Dendritic cell treated with granulocyte-macrophage colony-stimulating factor and Interleukin-4, amounts not matched to agents 40 ng/mL and 50 ng/mL, for 4 days (primary cell): ENCODE data around the gene PGAP3.

Experiments
- H3K27ac Mint-ChIP-seq: one replicate; pipeline ENCODE4 v1.8.0; 2022; ENCODE audit warnings: mild to moderate bottlenecking, mixed read lengths
- H3K27me3 Mint-ChIP-seq: one replicate; pipeline ENCODE4 v1.8.0; 2022; ENCODE audit warnings: mild to moderate bottlenecking, mixed read lengths
- H3K36me3 Mint-ChIP-seq: one replicate; pipeline ENCODE4 v1.8.0; 2022; ENCODE audit warnings: low read depth, mixed read lengths
- H3K4me1 Mint-ChIP-seq: one replicate; pipeline ENCODE4 v1.8.0; 2022; ENCODE audit warnings: low read depth, mixed read lengths
- H3K4me3 Mint-ChIP-seq: one replicate; pipeline ENCODE4 v1.8.0; 2022; ENCODE audit warnings: mild to moderate bottlenecking, moderate library complexity, mixed read lengths
- H3K9me3 Mint-ChIP-seq: one replicate; pipeline ENCODE4 v1.8.0; 2022; ENCODE audit warnings: mixed read lengths
- intact Hi-C: fragments of 100-400 bp; cut with micrococcal nuclease; formaldehyde crosslinking; loops from one replicate; pipeline ENCODE4 v1.15.0; 2022

Gene PGAP3

GRCh38 chr17:39655105-39655504, 32.8 kb downstream of the PGAP3 start:
- Mint-ChIP-seq H3K4me1 (peaks cover 79% of the 10 kb centered on the region), H3K27ac (no peak overlapping the region), H3K9me3 (no peaks in the 10 kb centered on the region), H3K27me3 (no peaks in the 10 kb centered on the region), H3K36me3 (peaks cover 93% of the 10 kb centered on the region), H3K4me3 (no peak overlapping the region)
- intact Hi-C loops: no loop called here

DNA sequence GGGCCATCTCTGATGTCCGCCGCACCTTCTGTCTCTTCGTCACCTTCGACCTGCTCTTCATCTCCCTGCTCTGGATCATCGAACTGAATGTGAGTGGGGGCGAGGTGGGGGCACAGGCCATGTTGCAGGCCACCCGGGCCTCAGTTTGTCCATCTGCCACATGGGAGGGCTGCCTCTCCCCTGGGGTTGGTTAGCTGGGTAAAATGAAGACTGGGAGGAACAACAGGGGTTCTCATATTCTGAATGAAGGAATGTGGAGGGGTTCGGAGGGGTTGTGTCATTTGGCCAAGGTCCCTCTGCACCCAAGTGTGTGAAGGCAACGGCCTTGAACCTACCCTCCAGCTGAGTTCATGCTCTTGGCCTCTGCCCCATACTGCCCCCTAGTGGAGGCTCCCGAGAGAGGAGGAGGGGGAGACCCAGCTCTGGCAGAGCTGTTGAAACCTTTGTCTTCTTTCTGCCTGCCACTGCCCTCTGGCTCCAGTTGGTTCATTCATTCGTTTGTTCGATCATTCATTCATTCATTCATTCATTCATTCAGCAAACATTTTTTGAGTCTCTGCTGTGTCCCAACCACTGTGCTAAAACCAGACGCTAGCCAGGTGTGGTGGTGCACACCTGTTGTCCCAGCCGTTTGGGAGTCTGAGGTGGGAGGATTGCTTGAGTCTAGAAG, 34.1 kb downstream of the PGAP3 start:
- Mint-ChIP-seq H3K9me3 (no peaks in the 10 kb centered on the region), H3K27ac (no peak overlapping the region), H3K36me3 (peaks cover 90% of the 10 kb centered on the region), H3K27me3 (no peaks in the 10 kb centered on the region), H3K4me3 (no peak overlapping the region), H3K4me1 (peaks cover 76% of the 10 kb centered on the region)
- intact Hi-C loops: no loop called here

GRCh38 chr17:39653316-39653661, 34.6 kb downstream of the PGAP3 start:
- Mint-ChIP-seq H3K27me3 (no peaks in the 10 kb centered on the region), H3K4me3 (no peak overlapping the region), H3K4me1 (peaks cover 76% of the 10 kb centered on the region), H3K27ac (peak overlapping the region; percentile 63), H3K9me3 (no peaks in the 10 kb centered on the region), H3K36me3 (peaks cover 85% of the 10 kb centered on the region)
- intact Hi-C loops: no loop called here

DNA sequence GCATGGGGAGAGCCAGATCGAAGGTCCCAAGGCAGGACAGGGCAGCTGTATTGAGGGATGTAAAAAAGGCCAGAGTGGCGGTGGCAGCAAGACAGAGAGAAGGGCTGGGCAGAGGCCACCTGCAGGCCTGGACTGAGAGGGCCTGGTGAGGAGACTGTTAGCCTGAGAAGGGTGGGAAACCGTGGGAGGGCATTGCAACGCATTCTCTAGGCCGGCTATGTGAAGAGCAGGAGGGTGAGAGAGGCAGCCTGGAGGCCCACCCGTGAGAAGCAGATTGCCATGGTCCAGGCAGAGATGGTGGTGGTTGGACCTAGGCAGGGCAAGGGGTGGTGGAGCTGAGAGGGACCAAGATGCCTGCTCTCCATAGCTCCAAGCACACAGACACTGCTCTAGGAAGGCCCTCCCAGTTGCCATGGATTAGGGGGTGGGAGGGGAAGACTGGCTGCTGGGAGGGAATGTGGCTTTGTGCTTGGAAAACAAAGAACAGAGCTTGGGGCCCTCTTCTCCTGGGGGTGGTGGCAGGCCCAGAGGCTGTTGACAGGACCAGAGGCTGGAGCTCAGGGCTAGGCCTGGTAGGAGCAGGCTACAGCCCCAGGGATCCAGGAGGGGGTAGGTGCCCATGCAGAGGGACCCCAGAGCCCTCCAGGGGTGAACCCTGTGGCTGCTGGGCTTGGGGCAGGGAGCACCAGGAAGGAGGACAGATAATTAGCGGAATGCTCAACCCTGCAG, 35.1 kb downstream of the PGAP3 start:
- Mint-ChIP-seq H3K36me3 (peaks cover 80% of the 10 kb centered on the region), H3K4me1 (peaks cover 76% of the 10 kb centered on the region), H3K9me3 (no peaks in the 10 kb centered on the region), H3K4me3 (no peak overlapping the region), H3K27ac (peak overlapping the region; percentile 63), H3K27me3 (no peaks in the 10 kb centered on the region)
- intact Hi-C loops: no loop called here

DNA sequence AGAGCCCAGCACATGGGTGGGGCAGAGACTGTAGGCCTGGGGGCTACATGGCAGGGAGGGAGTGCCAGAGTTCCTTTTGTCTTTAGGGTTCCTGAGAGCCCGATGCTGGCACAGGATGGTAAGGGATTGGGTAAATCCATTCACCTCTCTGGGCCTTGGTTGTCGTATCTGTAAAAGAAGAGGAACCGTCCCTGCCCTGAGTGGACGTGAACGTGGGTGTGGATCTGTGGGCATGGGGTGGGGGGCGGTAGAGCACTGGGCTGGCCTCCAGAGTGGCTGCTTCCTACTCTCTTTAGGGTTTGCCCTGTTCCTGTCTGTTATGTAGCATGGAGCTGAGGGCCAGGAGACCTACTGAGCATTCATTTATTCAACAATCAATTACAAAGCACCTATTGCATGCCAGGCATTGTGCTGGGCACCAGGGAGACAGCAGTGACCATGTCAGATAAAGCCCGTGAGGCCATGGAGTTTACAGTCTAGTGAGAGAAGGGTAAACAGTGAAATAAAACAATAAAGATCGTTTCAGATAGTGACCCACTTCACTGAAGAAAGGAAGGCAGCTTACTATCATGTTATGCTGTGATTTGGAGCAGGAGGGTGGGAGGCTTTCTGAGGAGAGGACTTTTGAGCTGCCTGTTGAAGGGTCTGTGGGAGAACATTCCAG, 35.8 kb downstream of the PGAP3 start:
- Mint-ChIP-seq H3K27me3 (no peaks in the 10 kb centered on the region), H3K4me3 (no peak overlapping the region), H3K4me1 (peaks cover 80% of the 10 kb centered on the region), H3K27ac (peak overlapping the region; percentile 63), H3K36me3 (peaks cover 76% of the 10 kb centered on the region), H3K9me3 (no peaks in the 10 kb centered on the region)
- intact Hi-C loops: no loop called here

DNA sequence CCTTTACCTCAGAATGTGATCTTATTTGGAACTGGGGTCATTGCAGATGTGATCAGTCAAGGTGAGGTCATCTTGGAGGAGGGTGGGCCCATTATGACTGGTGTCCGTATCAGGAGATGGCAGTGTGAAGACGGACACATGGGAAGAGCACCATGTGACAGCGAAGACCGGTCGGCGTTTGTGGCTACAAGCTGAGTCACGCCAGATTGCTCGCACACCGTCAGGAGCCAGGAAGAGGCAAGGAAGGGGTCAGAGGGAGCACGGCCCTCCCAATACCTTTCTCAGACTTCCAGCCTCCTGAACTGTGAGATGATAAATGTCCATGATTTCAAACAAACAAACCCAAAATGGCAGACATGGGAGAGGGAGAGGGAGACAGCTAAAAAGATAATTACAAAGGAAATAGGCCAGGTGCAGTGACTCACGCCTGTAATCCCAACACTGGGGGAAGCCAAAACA, 37.7 kb downstream of the PGAP3 start:
- intact Hi-C loops: no loop called here
- Mint-ChIP-seq H3K4me1 (peaks cover 87% of the 10 kb centered on the region), H3K4me3 (no peak overlapping the region), H3K9me3 (no peaks in the 10 kb centered on the region), H3K27me3 (no peaks in the 10 kb centered on the region), H3K36me3 (peaks cover 72% of the 10 kb centered on the region), H3K27ac (no peak overlapping the region)

DNA sequence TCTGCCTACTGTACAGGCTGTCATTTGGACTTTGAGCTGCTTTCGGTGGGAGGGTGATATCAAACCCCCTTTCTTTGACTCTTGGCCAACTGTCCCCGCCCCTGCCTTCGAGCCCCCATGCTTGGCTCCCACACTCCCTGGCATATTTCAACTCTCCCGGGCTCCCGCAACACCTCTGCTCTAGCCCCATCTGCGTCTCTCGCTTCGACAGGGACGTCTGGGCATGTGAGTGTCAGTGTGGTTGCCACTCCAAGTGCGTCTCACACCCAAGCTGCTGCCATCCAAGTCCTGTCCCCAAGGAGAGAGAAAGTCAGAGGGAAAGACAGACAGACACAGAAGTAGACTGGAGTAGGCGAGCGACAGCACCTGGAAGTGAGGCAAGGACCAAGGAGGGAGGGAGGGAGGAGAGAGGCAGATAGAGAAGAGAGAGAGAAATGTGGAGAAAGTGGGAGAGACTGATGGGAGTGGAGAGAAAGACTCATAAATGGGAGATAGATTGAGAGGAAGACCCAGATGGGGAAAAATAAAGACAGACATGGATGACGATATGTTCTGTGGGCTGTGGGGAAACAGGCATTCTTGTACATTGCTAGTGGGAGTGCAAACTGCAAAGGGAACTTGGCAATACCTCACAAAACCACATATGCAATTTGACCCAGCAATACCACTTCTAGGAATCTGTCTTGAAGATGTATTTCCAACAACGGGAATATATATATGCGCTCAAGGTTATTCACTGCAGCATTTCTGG, 39.1 kb downstream of the PGAP3 start:
- Mint-ChIP-seq H3K4me3 (no peak overlapping the region), H3K36me3 (peaks cover 65% of the 10 kb centered on the region), H3K27ac (peak overlapping the region; percentile 1), H3K27me3 (no peaks in the 10 kb centered on the region), H3K4me1 (peaks cover 97% of the 10 kb centered on the region), H3K9me3 (no peaks in the 10 kb centered on the region)
- intact Hi-C loops: no loop called here

- no peak overlapping the region for H3K4me3 Mint-ChIP-seq
- H3K36me3 Mint-ChIP-seq: peaks cover 53% of the 10 kb centered on the region
- H3K27me3 Mint-ChIP-seq: no peaks in the 10 kb centered on the region
- intact Hi-C loops: no loop called here
- no peaks in the 10 kb centered on the region for H3K9me3 Mint-ChIP-seq
- H3K4me1 Mint-ChIP-seq: peaks cover 97% of the 10 kb centered on the region
- H3K27ac Mint-ChIP-seq: no peak overlapping the region
Measured at GRCh38 chr17:39647256-39647655, 40.6 kb downstream of the PGAP3 start.

DNA sequence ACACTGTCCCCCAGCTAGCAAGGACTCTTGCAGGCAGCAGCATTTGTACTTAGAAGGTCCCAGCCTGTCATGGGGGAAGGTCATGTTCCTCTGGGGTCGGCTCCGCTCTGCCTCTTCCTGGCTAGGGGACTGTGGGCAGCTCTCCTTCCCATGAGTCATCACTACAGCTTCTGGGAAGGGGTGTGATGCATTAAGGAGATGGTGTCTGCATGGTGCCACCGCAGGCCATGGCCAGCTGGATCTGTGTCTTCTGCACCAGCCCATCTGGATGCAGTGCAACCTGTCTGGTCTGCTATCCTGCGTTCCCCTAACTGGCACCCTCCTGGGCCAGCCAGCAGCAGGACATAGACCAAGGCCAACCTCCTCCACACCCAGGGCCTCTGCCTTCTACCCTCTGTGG, 44.6 kb downstream of the PGAP3 start:
- Mint-ChIP-seq H3K27ac (peak overlapping the region; percentile 37), H3K4me1 (peaks cover 100% of the 10 kb centered on the region), H3K4me3 (peak overlapping the region; percentile 60), H3K36me3 (peaks cover 30% of the 10 kb centered on the region), H3K9me3 (no peaks in the 10 kb centered on the region), H3K27me3 (no peaks in the 10 kb centered on the region)
- intact Hi-C loops: loop anchor here (2.0 kb wide), 1 partner anchor 16 kb away; no protein-coding TSS in a partner anchor

DNA sequence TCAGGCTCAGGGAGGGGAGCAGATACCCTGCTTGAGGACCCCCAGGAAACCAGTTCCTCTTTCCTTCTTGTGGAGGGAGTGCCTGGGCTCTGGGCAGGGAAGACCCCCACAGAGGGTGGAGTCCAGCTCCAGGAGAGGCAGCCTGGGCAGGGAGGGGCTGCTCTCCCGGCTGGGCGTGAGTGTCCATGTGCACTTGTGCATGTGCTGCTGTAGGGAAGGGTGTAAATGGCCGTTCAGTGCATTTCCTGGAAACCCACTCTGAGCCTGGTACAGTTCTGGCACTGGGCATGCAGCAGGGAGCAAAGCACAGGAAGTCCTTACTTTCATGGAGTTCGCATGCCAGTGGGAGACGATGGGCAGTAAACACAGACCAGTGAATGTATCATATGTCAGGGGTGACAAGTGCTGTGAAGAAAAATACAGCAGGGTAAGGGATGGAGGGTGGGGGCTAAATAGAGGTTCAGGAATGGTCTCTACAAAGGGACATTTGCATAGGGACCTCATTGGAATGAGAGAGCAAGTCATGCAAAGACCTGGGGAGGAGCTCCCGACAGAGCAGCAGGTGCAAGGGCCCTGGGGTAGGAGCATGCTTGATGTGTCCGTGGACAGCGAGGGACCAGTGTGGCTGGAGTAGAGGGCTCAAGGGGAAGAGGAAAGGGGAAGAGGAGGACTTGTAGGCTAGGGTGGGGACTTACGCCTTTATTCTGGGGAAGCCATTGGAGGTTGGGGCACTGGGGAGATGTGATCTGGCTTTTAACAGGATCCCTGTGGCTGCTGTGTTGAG, 45.4 kb downstream of the PGAP3 start:
- Mint-ChIP-seq H3K27ac (peak overlapping the region; percentile 37), H3K9me3 (no peaks in the 10 kb centered on the region), H3K4me1 (peaks cover 100% of the 10 kb centered on the region), H3K36me3 (peaks cover 37% of the 10 kb centered on the region), H3K27me3 (no peaks in the 10 kb centered on the region), H3K4me3 (peak overlapping the region; percentile 60)
- intact Hi-C loops: loop anchor here (2.0 kb wide), 1 partner anchor 16 kb away; no protein-coding TSS in a partner anchor

- Mint-ChIP-seq H3K27me3 (no peaks in the 10 kb centered on the region), H3K4me1 (peaks cover 95% of the 10 kb centered on the region), H3K9me3 (no peaks in the 10 kb centered on the region), H3K4me3 (no peak overlapping the region), H3K36me3 (peaks cover 37% of the 10 kb centered on the region), H3K27ac (peak overlapping the region; percentile 37)
- intact Hi-C loops: loop anchor here (2.0 kb wide), 1 partner anchor 17 kb away; no protein-coding TSS in a partner anchor
Measured at GRCh38 chr17:39641883-39642282, 46.0 kb downstream of the PGAP3 start.

DNA sequence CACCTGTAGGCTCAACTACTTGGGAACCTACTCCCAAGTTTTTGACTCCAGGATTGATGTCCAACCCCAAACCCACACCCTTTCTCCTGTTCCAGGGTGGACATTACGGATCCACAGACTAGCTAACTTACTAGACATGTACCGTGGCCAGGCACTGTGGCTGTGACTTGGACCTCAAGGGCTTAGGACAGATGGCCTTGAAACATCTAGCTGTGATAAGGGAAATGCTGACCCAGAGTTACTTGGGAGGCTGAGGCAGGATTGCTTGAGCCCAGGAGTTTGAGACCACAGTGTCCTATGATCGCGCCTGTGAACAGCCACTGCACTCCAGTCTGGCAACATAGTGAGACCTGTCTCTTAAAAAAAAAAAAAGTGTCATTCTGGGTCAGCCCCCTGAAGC, 46.8 kb downstream of the PGAP3 start:
- H3K4me1 Mint-ChIP-seq: peaks cover 94% of the 10 kb centered on the region

DNA sequence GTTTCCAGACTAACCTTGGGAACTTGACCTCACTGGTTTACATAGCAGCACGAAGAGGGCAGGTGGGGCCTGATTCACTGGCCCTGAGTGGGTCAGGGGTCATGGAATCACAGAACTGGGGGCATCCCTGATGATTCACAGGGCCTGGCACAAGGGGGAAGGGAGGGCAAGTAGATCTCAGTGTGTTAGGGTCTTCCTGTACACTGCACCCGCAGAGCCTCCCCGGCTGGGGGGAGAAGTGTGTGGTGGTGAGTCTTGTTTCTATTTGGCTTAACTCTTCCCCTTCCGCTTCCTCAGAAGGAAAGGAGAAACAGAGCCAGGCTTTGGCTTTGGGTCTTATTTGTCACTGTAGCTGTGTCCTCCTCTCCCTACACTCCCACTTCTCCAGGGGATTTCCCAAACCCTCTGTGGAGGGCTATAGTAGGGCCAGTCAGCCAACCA, 47.2 kb downstream of the PGAP3 start:
- H3K27me3 Mint-ChIP-seq: no peaks in the 10 kb centered on the region
- H3K4me1 Mint-ChIP-seq: peaks cover 94% of the 10 kb centered on the region
- H3K27ac Mint-ChIP-seq: peak overlapping the region; percentile 37
- peak overlapping the region; percentile 63 for H3K4me3 Mint-ChIP-seq
- peaks cover 29% of the 10 kb centered on the region for H3K36me3 Mint-ChIP-seq
- H3K9me3 Mint-ChIP-seq: no peaks in the 10 kb centered on the region
- intact Hi-C loops: no loop called here

More for the DNA sequence above, 46.8 kb downstream of the PGAP3 start:
- H3K27me3 Mint-ChIP-seq: no peaks in the 10 kb centered on the region
- no peak overlapping the region for H3K4me3 Mint-ChIP-seq
- H3K27ac Mint-ChIP-seq: peak overlapping the region; percentile 37
- intact Hi-C loops: no loop called here
- H3K36me3 Mint-ChIP-seq: peaks cover 34% of the 10 kb centered on the region
- no peaks in the 10 kb centered on the region for H3K9me3 Mint-ChIP-seq
